Sigmoid colon (tissue), 7 donors: ENCODE data around the gene TAS1R1. TPM values are rescaled to one million over a fixed set of nuclear protein-coding genes. Genes with fewer than 3 reads are reported as not detected.

ENCODE experiments used
- DNase-seq: peaks from one replicate; pipeline ENCODE4 v3.0.0-alpha.2; 2019
- H3K27ac ChIP-seq, 4 donors: fragments of 200-600 bp; sonication (generic); one replicate each; pipeline ENCODE4 v1.5.1; 2016 to 2019; ENCODE audit warnings: mild to moderate bottlenecking in 1 of 4
- H3K27me3 ChIP-seq, 3 donors: fragments of 200-600 bp; sonication (generic); one replicate each; pipeline ENCODE4 v1.5.1; 2019; ENCODE audit warnings: mild to moderate bottlenecking in 1 of 3
- H3K36me3 ChIP-seq, 4 donors: fragments of 200-600 bp; sonication (generic); one replicate each; pipeline ENCODE4 v1.5.1; 2016 to 2019
- H3K4me1 ChIP-seq, 4 donors: fragments of 200-600 bp; sonication (generic); one replicate each; pipeline ENCODE4 v1.5.1; 2017 to 2019
- H3K4me3 ChIP-seq, 4 donors: fragments of 200-600 bp; sonication (generic); one replicate each; pipeline ENCODE4 v1.5.1; 2017 to 2019; ENCODE audit warnings: mild to moderate bottlenecking in 2 of 4, moderate library complexity in 1 of 4
- H3K9me3 ChIP-seq, 4 donors: fragments of 200-600 bp in 3 of 4; sonication (generic) in 3 of 4; one replicate each; pipeline versions ENCODE4 v1.5.1 to v1.6.1; 2013 to 2019
- CTCF ChIP-seq, 4 experiments: fragments of 450-650 bp in 3 of 4; fragments of 200-600 bp in 1 of 4; IDR thresholded peaks; one replicate each; pipeline ENCODE4 v1.5.1; 2016 to 2019; ENCODE audit warnings: antibody characterized with exemption in 4 of 4, mild to moderate bottlenecking in 3 of 4, moderate library complexity in 2 of 4
- EP300 ChIP-seq, 4 donors: sonication (generic); formaldehyde crosslinking; IDR thresholded peaks; one replicate each; pipeline ENCODE4 v1.6.1; 2017; ENCODE audit warnings: antibody characterized with exemption in 4 of 4
- POLR2A ChIP-seq, 2 donors: fragments of 450-650 bp; IDR thresholded peaks; one replicate each; pipeline ENCODE4 v1.6.1; 2016; ENCODE audit warnings: antibody characterized with exemption in 2 of 2, mild to moderate bottlenecking in 2 of 2, moderate library complexity in 2 of 2
- POLR2AphosphoS5 ChIP-seq, 4 donors: sonication (generic); formaldehyde crosslinking; IDR thresholded peaks; one replicate each; pipeline ENCODE4 v1.6.1; 2017; ENCODE audit warnings: antibody characterized with exemption in 4 of 4
- WGBS, 2 donors: extraction: QIAGEN DNeasy Blood & Tissue Kit; methylation state at CpG; one replicate each; pipeline ENCODE4 v1.1.7; 2013; 5-methylcytosine and 5-hydroxymethylcytosine counted together
- intact Hi-C: fragments of 100-400 bp; cut with DNase I; formaldehyde crosslinking; loops from one replicate; pipeline ENCODE4 v1.15.1; 2023
- polyA plus RNA-seq, 3 donors: library from polyadenylated mRNA; stranded (reverse); fragments of 200-250 nt; gene quantifications; one replicate each; pipeline ENCODE4 v1.2.3, GENCODE V29; 2013
- total RNA-seq, 4 donors: library from RNA; depleted of rRNA; stranded (reverse); fragments of >200 nt; gene quantifications; one replicate each; pipeline ENCODE4 v1.1.0, GENCODE V29; 2016
- donor health status: healthy with polysubstance abuse.
- donor health status: Bipolar disorder and iron deficiency.
- donor health status: healthy.

Gene TAS1R1
- total and polyA plus RNA-seq, 7 donors, result 0.10 to 0.36 TPM; not detected in 5

GRCh38 chr1:6510493-6510892 is 44.6 kb upstream of the TAS1R1 start:
- intact Hi-C loops, result no loop called here
- Histone ChIP-seq H3K4me3 (no peak overlapping the region), H3K9me3 (no peaks in the 10 kb centered on the region), H3K4me1 (no peaks in the 10 kb centered on the region), H3K27me3 (no peaks in the 10 kb centered on the region), H3K36me3 (no peaks in the 10 kb centered on the region), H3K27ac (no peak overlapping the region)
- no peak for DNase-seq
- WGBS, 2 donors, result 76 to 82% methylated on average over 6 of the region's 6 CpGs
- TF ChIP-seq CTCF (IDR thresholded peaks at IDR 0.05) (no peak), POLR2A (IDR thresholded peaks at IDR 0.05) (no peak), EP300 (IDR thresholded peaks at IDR 0.05) (no peak), POLR2AphosphoS5 (IDR thresholded peaks at IDR 0.05) (no peak)

DNA sequence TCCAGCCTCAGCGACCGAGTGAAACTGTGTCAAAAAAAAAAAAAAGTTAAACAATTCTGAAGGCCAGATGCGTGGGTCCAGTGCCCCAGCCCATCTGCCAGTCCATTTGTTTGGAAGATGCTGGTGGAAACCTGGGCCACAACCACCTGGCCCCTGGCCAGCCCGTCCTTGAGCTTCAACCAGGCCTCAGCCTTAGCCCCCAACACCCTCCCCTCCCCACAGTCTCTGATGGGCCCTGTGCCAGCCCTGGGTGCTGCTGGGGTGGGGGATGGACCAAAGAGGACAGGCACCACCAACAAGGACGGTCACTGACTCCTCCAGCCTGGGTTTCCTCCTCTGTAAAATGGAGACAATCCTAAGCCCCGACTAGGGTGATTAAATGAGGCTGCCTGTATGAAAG is 44.1 kb upstream of the TAS1R1 start:
- TF ChIP-seq EP300 (IDR thresholded peaks at IDR 0.05) (no peak), POLR2AphosphoS5 (IDR thresholded peaks at IDR 0.05) (no peak), POLR2A (IDR thresholded peaks at IDR 0.05) (no peak), CTCF (IDR thresholded peaks at IDR 0.05) (no peak)
- DNase-seq, result no peak
- WGBS, 2 donors, result 80 to 89% methylated on average over 6 of the region's 6 CpGs
- Histone ChIP-seq H3K36me3 (no peaks in the 10 kb centered on the region), H3K4me3 (no peak overlapping the region), H3K9me3 (no peaks in the 10 kb centered on the region), H3K27me3 (no peaks in the 10 kb centered on the region), H3K4me1 (no peaks in the 10 kb centered on the region), H3K27ac (no peak overlapping the region)
- intact Hi-C loops, result no loop called here

DNA sequence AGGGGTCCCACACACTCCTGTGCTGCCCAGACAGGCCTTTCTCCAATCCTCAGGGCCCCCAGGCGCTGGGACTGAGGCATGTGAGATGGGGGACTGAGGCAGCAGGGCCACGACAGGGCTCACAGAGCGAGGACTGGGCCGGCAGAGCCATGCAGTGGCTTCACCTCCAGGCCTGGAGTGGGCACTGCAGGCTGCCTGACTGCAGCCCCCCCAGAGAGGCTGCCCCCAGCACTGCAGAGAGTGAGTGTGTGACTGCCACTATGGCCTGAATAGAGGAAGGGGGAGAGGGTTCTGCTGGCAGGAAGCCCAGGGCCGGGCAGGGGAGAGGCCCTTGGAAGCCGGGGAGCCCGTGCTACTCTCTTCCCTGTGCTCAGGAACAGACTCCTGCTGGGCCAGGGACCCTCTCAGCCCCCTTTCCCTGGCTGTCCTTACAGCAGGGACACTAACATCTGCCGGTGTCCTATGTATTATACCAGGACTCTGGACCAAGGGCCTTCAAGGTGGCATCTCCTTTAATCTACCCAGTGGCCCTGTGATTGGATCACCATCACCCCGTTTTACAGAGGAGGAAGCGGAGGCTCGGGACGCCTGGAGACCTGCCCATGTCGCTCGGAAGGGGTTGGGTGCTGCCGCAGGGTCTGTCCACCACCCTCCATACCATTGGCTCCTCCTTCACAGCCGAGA is 43.4 kb upstream of the TAS1R1 start:
- TF ChIP-seq EP300 (IDR thresholded peaks at IDR 0.05) (no peak), POLR2A (IDR thresholded peaks at IDR 0.05) (no peak), CTCF (IDR thresholded peaks at IDR 0.05) (no peak), POLR2AphosphoS5 (IDR thresholded peaks at IDR 0.05) (no peak)
- intact Hi-C loops, result no loop called here
- H3K27me3 ChIP-seq, result no peaks in the 10 kb centered on the region
- H3K4me3 ChIP-seq, result no peak overlapping the region
- H3K4me1 ChIP-seq, result no peaks in the 10 kb centered on the region
- 87 to 88% methylated on average over 16 of the region's 16 CpGs for WGBS, 2 donors
- no peaks in the 10 kb centered on the region for H3K36me3 ChIP-seq
- no peak for DNase-seq
- H3K27ac ChIP-seq, result no peak overlapping the region
- no peaks in the 10 kb centered on the region for H3K9me3 ChIP-seq

- TF ChIP-seq EP300 (IDR thresholded peaks at IDR 0.05) (no peak), POLR2AphosphoS5 (IDR thresholded peaks at IDR 0.05) (no peak), CTCF (IDR thresholded peaks at IDR 0.05) (no peak), POLR2A (IDR thresholded peaks at IDR 0.05) (no peak)
- Histone ChIP-seq H3K4me1 (no peaks in the 10 kb centered on the region), H3K36me3 (no peaks in the 10 kb centered on the region), H3K9me3 (no peaks in the 10 kb centered on the region), H3K27ac (no peak overlapping the region), H3K4me3 (no peak overlapping the region), H3K27me3 (no peaks in the 10 kb centered on the region)
- no peak for DNase-seq
- intact Hi-C loops, result no loop called here
- WGBS, 2 donors, result 88 to 90% methylated on average over 19 of the region's 19 CpGs
These were observed 42.7 kb upstream of the TAS1R1 start for GRCh38 chr1:6512245-6512907.
